Transverse colon (tissue), 4 donors: ENCODE data around the gene SPATC1L. TPM values are rescaled to one million over a fixed set of nuclear protein-coding genes. Genes with fewer than 3 reads are reported as not detected.

Experiments
- DNase-seq: peaks from one replicate; pipeline ENCODE4 v3.0.0-alpha.2; 2019
- H3K27ac ChIP-seq, 4 donors: fragments of 200-600 bp; sonication (generic); 2 replicates each; pipeline ENCODE4 v1.5.1; 2016 to 2018; ENCODE audit warnings: inconsistent platforms in 4 of 4
- H3K27me3 ChIP-seq: fragments of 200-600 bp; sonication (generic); 2 replicates; pipeline ENCODE4 v1.5.1; 2017; ENCODE audit warnings: inconsistent platforms
- H3K36me3 ChIP-seq, 4 donors: fragments of 200-600 bp; sonication (generic); 2 replicates each; pipeline ENCODE4 v1.5.1; 2017 to 2019; ENCODE audit warnings: inconsistent platforms in 4 of 4
- H3K4me1 ChIP-seq, 4 donors: fragments of 200-600 bp; sonication (generic); 2 replicates each; pipeline ENCODE4 v1.5.1; 2017 to 2020; ENCODE audit warnings: inconsistent platforms in 4 of 4
- H3K4me3 ChIP-seq, 4 donors: fragments of 200-600 bp; sonication (generic); 1 replicate in 1 of 4; 2 replicates in 3 of 4; pipeline versions ENCODE4 v1.5.1 to v1.6.1; 2017 to 2019; ENCODE audit warnings: inconsistent platforms in 4 of 4
- H3K9me3 ChIP-seq, 2 donors: fragments of 200-600 bp; sonication (generic); 2 replicates each; pipeline ENCODE4 v1.5.1; 2017 to 2019; ENCODE audit warnings: inconsistent platforms in 2 of 2
- EP300 ChIP-seq: sonication (generic); formaldehyde crosslinking; IDR thresholded peaks from one replicate; pipeline ENCODE4 v1.6.1; 2017; ENCODE audit warnings: antibody characterized with exemption, low read depth
- POLR2A ChIP-seq: fragments of 450-650 bp; IDR thresholded peaks from one replicate; pipeline ENCODE4 v1.6.1; 2016; ENCODE audit warnings: antibody characterized with exemption, mild to moderate bottlenecking, moderate library complexity
- POLR2AphosphoS5 ChIP-seq, 3 donors: sonication (generic); formaldehyde crosslinking; IDR thresholded peaks; one replicate each; pipeline ENCODE4 v1.6.1; 2016; ENCODE audit warnings: antibody characterized with exemption in 3 of 3
- WGBS, 2 donors: methylation state at CpG; one replicate each; pipeline ENCODE4 v1.1.5; 2018; ENCODE audit warnings: low coverage in 1 of 2; 5-methylcytosine and 5-hydroxymethylcytosine counted together
- in situ Hi-C, 4 donors: fragments of 200-750 bp; cut with MboI; loops; one replicate each; pipeline versions ENCODE4 v1.15.0 to v1.15.1; 2017; ENCODE audit warnings: low sequenced_read_pairs in 3 of 4, low pct_ligation_motif_present in 1 of 4, low pct_unique_long_range_greater_than_20kb in 1 of 4
- intact Hi-C: fragments of 100-400 bp; cut with DNase I; formaldehyde crosslinking; loops from one replicate; pipeline ENCODE4 v1.15.1; 2023; ENCODE audit warnings: low total_unique reads
- total RNA-seq, 4 donors: library from RNA; depleted of rRNA; stranded (reverse); fragments of >200 nt; gene quantifications; one replicate each; pipeline ENCODE4 v1.1.0, GENCODE V29; 2016
- TF ChIP-seq, protein P1 (sequence below), 5 experiments: fragments of 200-600 bp in 3 of 5; fragments of 450-650 bp in 2 of 5; sonication (generic) in 3 of 5; IDR thresholded peaks; 1 replicate in 2 of 5; 2 replicates in 3 of 5; pipeline ENCODE4 v1.5.1; 2016 to 2017; ENCODE audit warnings: antibody characterized with exemption in 5 of 5, inconsistent platforms in 3 of 5, mild to moderate bottlenecking in 2 of 5, moderate library complexity in 1 of 5

SPATC1L gene
- total RNA-seq, 4 donors from 2014 or later: 1.2 to 11.0 (median 8.5) TPM; not detected in 1

DNA sequence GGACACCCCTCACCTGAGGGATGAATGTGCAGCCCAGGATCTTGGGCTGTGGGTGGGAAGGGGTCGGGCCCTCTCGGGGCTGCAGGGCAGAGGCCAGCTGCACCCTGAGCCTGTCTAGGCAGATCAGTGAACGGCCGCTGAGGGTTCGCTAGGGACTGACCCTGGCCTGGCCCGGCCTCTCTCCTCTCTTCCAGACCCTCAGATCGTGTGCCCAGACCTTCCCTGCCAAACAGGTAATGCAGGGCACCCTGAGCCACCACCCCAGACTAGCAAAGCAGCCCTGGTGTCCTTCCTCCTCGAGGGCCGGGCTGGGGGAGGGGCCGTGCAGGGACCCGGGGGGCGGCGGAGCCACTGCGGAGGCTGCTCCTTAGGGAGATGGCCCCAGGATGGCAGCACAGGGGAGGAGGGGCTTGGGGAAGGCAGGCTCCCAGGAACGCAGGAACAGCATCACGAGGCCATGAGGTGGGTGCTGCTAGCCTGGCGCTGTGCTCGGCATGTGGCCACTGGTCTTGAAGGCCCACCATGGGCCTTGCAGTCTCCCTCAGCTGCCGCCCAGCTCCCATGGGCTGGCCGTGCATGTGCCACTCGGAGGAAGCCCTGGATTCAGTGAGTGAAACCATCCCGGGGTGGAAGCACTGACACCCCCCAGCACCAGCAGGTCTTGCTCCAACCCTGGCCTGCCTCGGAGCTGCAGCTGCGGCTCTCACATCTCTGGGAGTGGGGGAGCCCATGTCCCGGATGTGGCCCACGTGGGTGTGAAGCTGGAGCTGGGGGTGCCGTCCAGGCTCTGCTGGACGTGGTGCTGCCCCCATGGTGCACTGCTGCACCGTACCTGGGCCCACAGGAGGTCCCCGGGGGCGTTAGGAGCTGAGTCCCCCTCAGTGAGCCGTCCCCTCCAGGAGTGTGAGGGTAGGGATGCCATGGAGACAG, 57.7 kb downstream of the SPATC1L start:
- no peaks in the 10 kb centered on the region for H3K9me3 ChIP-seq
- no peak overlapping the region for H3K27ac ChIP-seq
- peak; percentile 6 for DNase-seq
- H3K4me1 ChIP-seq: no peaks in the 10 kb centered on the region
- H3K27me3 ChIP-seq: no peaks in the 10 kb centered on the region
- WGBS, 2 donors: 72 to 79% methylated on average over 2 to 27 of the region's 32 CpGs
- H3K4me3 ChIP-seq: no peak overlapping the region
- intact Hi-C loops (no loop called here), in situ Hi-C loops (no loop called here)
- TF ChIP-seq EP300 (no peak), POLR2AphosphoS5 (IDR thresholded peaks at IDR 0.05) (no peak), POLR2A (no peak)
- TF ChIP-seq, protein P1, sequence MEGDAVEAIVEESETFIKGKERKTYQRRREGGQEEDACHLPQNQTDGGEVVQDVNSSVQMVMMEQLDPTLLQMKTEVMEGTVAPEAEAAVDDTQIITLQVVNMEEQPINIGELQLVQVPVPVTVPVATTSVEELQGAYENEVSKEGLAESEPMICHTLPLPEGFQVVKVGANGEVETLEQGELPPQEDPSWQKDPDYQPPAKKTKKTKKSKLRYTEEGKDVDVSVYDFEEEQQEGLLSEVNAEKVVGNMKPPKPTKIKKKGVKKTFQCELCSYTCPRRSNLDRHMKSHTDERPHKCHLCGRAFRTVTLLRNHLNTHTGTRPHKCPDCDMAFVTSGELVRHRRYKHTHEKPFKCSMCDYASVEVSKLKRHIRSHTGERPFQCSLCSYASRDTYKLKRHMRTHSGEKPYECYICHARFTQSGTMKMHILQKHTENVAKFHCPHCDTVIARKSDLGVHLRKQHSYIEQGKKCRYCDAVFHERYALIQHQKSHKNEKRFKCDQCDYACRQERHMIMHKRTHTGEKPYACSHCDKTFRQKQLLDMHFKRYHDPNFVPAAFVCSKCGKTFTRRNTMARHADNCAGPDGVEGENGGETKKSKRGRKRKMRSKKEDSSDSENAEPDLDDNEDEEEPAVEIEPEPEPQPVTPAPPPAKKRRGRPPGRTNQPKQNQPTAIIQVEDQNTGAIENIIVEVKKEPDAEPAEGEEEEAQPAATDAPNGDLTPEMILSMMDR (IDR thresholded peaks at IDR 0.05): no peak
- peaks cover 0 to 15% (median 0%) of the 10 kb centered on the region in 4 donors for H3K36me3 ChIP-seq

DNA sequence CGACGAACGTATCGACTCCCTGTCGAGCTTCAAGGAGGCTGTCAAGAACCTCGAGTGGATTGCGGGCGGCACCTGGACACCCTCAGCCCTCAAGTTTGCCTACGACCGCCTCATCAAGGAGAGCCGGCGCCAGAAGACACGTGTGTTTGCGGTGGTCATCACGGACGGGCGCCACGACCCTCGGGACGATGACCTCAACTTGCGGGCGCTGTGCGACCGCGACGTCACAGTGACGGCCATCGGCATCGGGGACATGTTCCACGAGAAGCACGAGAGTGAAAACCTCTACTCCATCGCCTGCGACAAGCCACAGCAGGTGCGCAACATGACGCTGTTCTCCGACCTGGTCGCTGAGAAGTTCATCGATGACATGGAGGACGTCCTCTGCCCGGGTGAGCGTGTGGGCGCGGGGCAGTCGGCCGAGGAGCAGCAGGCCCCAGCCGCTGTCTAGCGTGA, 58.4 kb downstream of the SPATC1L start:
- Histone ChIP-seq H3K9me3 (no peaks in the 10 kb centered on the region), H3K4me1 (no peaks in the 10 kb centered on the region), H3K27me3 (no peaks in the 10 kb centered on the region), H3K36me3 (peaks cover 0 to 22% (median 0%) of the 10 kb centered on the region in 4 donors), H3K27ac (no peak overlapping the region), H3K4me3 (no peak overlapping the region)
- in situ Hi-C loops: no loop called here
- TF ChIP-seq, protein P1 (IDR thresholded peaks at IDR 0.05): no peak
- TF ChIP-seq POLR2A: no peak
- no peak for TF ChIP-seq POLR2AphosphoS5 (IDR thresholded peaks at IDR 0.05)
- no peak for TF ChIP-seq EP300
- 84% methylated on average over 46 of the region's 47 CpGs; no CpG with 5 or more reads in 1 of the 2 donors for WGBS, 2 donors
- peak; percentile 6 for DNase-seq
- intact Hi-C loops: no loop called here

DNA sequence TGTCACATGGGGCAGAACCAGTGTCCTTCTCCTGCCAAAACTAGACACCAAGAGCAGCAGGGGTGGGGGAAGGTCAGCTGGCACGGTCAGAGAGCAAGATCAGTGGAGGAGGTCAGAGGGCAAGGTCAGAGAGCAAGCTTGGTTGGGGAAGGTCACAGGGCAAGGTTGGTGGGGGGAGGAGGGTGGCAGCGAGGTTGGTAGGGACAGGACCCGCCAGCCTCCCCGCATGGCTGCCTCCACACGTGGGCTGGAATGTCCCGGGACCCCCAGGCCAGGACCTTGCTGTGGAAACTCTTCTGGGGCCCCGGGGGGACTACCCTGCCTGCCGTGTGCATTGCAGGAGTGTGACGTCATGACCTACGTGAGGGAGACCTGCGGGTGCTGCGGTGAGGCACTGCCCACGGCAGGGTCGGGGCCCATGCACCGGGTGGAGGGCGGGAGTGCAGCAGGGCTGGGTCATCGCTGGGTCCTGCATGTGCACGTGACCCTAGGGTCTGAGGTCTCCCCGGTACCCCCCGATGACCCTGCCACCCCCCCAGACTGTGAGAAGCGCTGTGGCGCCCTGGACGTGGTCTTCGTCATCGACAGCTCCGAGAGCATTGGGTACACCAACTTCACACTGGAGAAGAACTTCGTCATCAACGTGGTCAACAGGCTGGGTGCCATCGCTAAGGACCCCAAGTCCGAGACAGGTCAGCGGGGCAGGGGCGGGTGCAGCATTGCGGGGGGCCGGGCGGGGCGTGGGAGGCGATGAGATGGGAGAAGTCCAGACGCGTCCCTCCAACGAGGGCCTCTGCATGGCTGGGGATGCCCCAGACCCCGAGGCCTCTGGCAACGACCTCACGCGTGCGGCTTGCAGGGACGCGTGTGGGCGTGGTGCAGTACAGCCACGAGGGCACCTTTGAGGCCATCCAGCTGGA, 59.1 kb downstream of the SPATC1L start:
- intact Hi-C loops: no loop called here
- TF ChIP-seq, protein P1 (IDR thresholded peaks at IDR 0.05): no peak
- TF ChIP-seq POLR2A: no peak
- no peak for TF ChIP-seq POLR2AphosphoS5 (IDR thresholded peaks at IDR 0.05)
- TF ChIP-seq EP300: no peak
- Histone ChIP-seq H3K27ac (no peak overlapping the region), H3K4me3 (no peak overlapping the region), H3K4me1 (no peaks in the 10 kb centered on the region), H3K9me3 (no peaks in the 10 kb centered on the region), H3K27me3 (no peaks in the 10 kb centered on the region), H3K36me3 (peaks cover 0 to 26% (median 0%) of the 10 kb centered on the region in 4 donors)
- in situ Hi-C loops: loop anchor here in 1 of 4 donors (25.0 kb wide), 1 partner anchor 163 kb away; no protein-coding TSS in a partner anchor
- WGBS, 2 donors: 83 to 86% methylated on average over 4 to 47 of the region's 49 CpGs
- DNase-seq: peak; percentile 6
